Natural killer cell (primary cell): ENCODE results near the gene STRIP1. TPM values are rescaled to one million over a fixed set of nuclear protein-coding genes. Genes with fewer than 3 reads are reported as not detected.

ENCODE experiments used
- ATAC-seq, 3 donors: fragments of 150-1000 bp in 2 of 3; fragments of 200-7000 bp in 1 of 3; cut with Tn5 transposase; 1 replicate in 1 of 3; 2 replicates in 2 of 3; pipeline ENCODE4 v1.10.0; 2021; ENCODE audit warnings: mild to moderate bottlenecking in 2 of 3, moderate library complexity in 2 of 3
- DNase-seq, 2 donors: peaks; one replicate each; pipeline versions ENCODE4 v3.0.0 to v3.0.0-alpha.2; 2013 to 2021; ENCODE audit warnings: mixed read lengths in 1 of 2
- H3K27ac ChIP-seq: one replicate; pipeline ENCODE4 v1.5.1; 2013; ENCODE audit warnings: mild to moderate bottlenecking, low read length
- H3K27me3 ChIP-seq: one replicate; pipeline ENCODE4 v1.6.1; 2013; ENCODE audit warnings: low read length; ENCODE audit not compliant: control insufficient read depth, insufficient read depth
- H3K36me3 ChIP-seq: one replicate; pipeline ENCODE4 v1.6.1; 2013; ENCODE audit warnings: low read length; ENCODE audit not compliant: control insufficient read depth, insufficient read depth
- H3K4me1 ChIP-seq: one replicate; pipeline ENCODE4 v1.6.1; 2013; ENCODE audit warnings: low read length; ENCODE audit not compliant: control insufficient read depth, insufficient read depth
- H3K4me3 ChIP-seq: one replicate; pipeline ENCODE4 v1.5.1; 2013; ENCODE audit warnings: low read length
- H3K9me3 ChIP-seq: one replicate; pipeline ENCODE4 v1.6.1; 2013; ENCODE audit warnings: low read length; ENCODE audit not compliant: control insufficient read depth, insufficient read depth
- H3K27ac Mint-ChIP-seq, 2 donors: one replicate each; pipeline ENCODE4 v1.8.0; 2022; ENCODE audit warnings: mild to moderate bottlenecking in 2 of 2, mixed read lengths in 2 of 2, moderate library complexity in 1 of 2
- H3K27me3 Mint-ChIP-seq, 2 donors: one replicate each; pipeline ENCODE4 v1.8.0; 2022; ENCODE audit warnings: low read depth in 2 of 2, mixed read lengths in 2 of 2
- H3K36me3 Mint-ChIP-seq: one replicate; pipeline ENCODE4 v1.8.0; 2022; ENCODE audit warnings: mixed read lengths
- H3K4me1 Mint-ChIP-seq, 2 donors: one replicate each; pipeline ENCODE4 v1.8.0; 2022; ENCODE audit warnings: mixed read lengths in 2 of 2
- H3K4me3 Mint-ChIP-seq: one replicate; pipeline ENCODE4 v1.8.0; 2022; ENCODE audit warnings: mild to moderate bottlenecking, moderate library complexity, mixed read lengths
- H3K9me3 Mint-ChIP-seq, 2 donors: one replicate each; pipeline ENCODE4 v1.8.0; 2022; ENCODE audit warnings: mixed read lengths in 2 of 2
- CTCF ChIP-seq: fragments of 200-600 bp; IDR thresholded peaks from one replicate; pipeline ENCODE4 v1.8.0; 2022; ENCODE audit warnings: antibody characterized with exemption
- WGBS: methylation state at CpG from one replicate; pipeline ENCODE4 v1.1.7; 2013; ENCODE audit warnings: missing lambda C conversion rate; ENCODE audit not compliant: insufficient coverage; 5-methylcytosine and 5-hydroxymethylcytosine counted together
- intact Hi-C: fragments of 100-400 bp; cut with micrococcal nuclease; formaldehyde crosslinking; loops from one replicate; pipeline ENCODE4 v1.14.2; 2022
- total RNA-seq, 4 donors: library from RNA; stranded (reverse); fragments of 120-200 nt in 1 of 4; gene quantifications; one replicate each; pipeline versions ENCODE4 v1.2.3 to v1.2.4, GENCODE V29; 2013 to 2022

The STRIP1 gene
- total RNA-seq, 3 donors from 2014 or later (not counting 1 experiment from before 2014, with no cell fraction given), result 92.4 to 139 (median 130) TPM

GRCh38 chr1:110064576-110065337 lies 30.3 kb downstream of the STRIP1 start:
- TF ChIP-seq CTCF, result no peak
- no peak overlapping the region for H3K4me3 ChIP-seq
- DNase-seq (no peak), ATAC-seq (no peak)
- 82% methylated on average over 16 of the region's 18 CpGs for WGBS
- no peaks in the 10 kb centered on the region for H3K36me3 ChIP-seq
- H3K4me3 Mint-ChIP-seq, result no peak overlapping the region
- peaks cover 27% of the 10 kb centered on the region for H3K27me3 ChIP-seq
- H3K9me3 ChIP-seq, result no peaks in the 10 kb centered on the region
- H3K27ac Mint-ChIP-seq, result no peak overlapping the region
- peaks cover 22 to 28% of the 10 kb centered on the region in 2 donors for H3K27me3 Mint-ChIP-seq
- intact Hi-C loops, result no loop called here
- H3K27ac ChIP-seq, result no peak overlapping the region
- no peaks in the 10 kb centered on the region for H3K9me3 Mint-ChIP-seq
- peaks cover 12 to 18% of the 10 kb centered on the region in 2 donors for H3K4me1 Mint-ChIP-seq
- H3K36me3 Mint-ChIP-seq, result no peaks in the 10 kb centered on the region
- peaks cover 17% of the 10 kb centered on the region for H3K4me1 ChIP-seq

- Histone ChIP-seq H3K36me3 (no peaks in the 10 kb centered on the region), H3K4me1 (peaks cover 21% of the 10 kb centered on the region), H3K4me3 (no peak overlapping the region), H3K9me3 (no peaks in the 10 kb centered on the region), H3K27ac (no peak overlapping the region), H3K27me3 (peaks cover 33% of the 10 kb centered on the region)
- intact Hi-C loops, result no loop called here
- Mint-ChIP-seq H3K27me3 (peaks cover 25 to 28% of the 10 kb centered on the region in 2 donors), H3K4me3 (no peak overlapping the region), H3K27ac (no peak overlapping the region), H3K36me3 (no peaks in the 10 kb centered on the region), H3K4me1 (peaks cover 7 to 17% of the 10 kb centered on the region in 2 donors), H3K9me3 (no peaks in the 10 kb centered on the region)
- 92% methylated on average over 5 of the region's 5 CpGs for WGBS
- ATAC-seq (no peak), DNase-seq (no peak)
- no peak for TF ChIP-seq CTCF
These were observed 31.4 kb downstream of the STRIP1 start for GRCh38 chr1:110065841-110066240.

GRCh38 chr1:110067479-110067892 lies 33.1 kb downstream of the STRIP1 start:
- Histone ChIP-seq H3K27ac (no peak overlapping the region), H3K36me3 (no peaks in the 10 kb centered on the region), H3K27me3 (peaks cover 39% of the 10 kb centered on the region), H3K9me3 (no peaks in the 10 kb centered on the region), H3K4me3 (no peak overlapping the region), H3K4me1 (peaks cover 21% of the 10 kb centered on the region)
- Mint-ChIP-seq H3K36me3 (no peaks in the 10 kb centered on the region), H3K4me1 (peaks cover 7 to 17% of the 10 kb centered on the region in 2 donors), H3K27me3 (peaks cover 34 to 45% of the 10 kb centered on the region in 2 donors), H3K9me3 (no peaks in the 10 kb centered on the region), H3K4me3 (no peak overlapping the region), H3K27ac (no peak overlapping the region)
- intact Hi-C loops, result no loop called here
- TF ChIP-seq CTCF, result no peak
- ATAC-seq (no peak), DNase-seq (no peak)
- WGBS, result 33% methylated on average over 23 of the region's 23 CpGs
